NCI-H2196 (cell line): Measurements from ENCODE around the gene RBPJ.
A peak's percentile ranks its signal among the peaks of the same experiment; 100 is the strongest.
"Not testable (repeated sequence)": the region's sequence is repeated elsewhere in the genome, so short reads cannot be mapped to it uniquely, and the experiment has no call there.

Experiments used
- DNase-seq: peaks from one replicate; lab custom pipeline; 2025; ENCODE audit not compliant: unreplicated experiment; lab: John Stamatoyannopoulos, UW

RBPJ gene

GRCh38 chr4:26331380-26331950 lies 10.7 kb downstream of the RBPJ start:
- DNase-seq: no peak

GRCh38 chr4:26334366-26334765 lies 13.6 kb downstream of the RBPJ start:
- DNase-seq: no peak

GRCh38 chr4:26337612-26338011 lies 16.8 kb downstream of the RBPJ start:
- DNase-seq: no peak

GRCh38 chr4:26342328-26343037 lies 21.7 kb downstream of the RBPJ start:
- peak; percentile 14 for DNase-seq

GRCh38 chr4:26343038-26343398 lies 22.2 kb downstream of the RBPJ start:
- DNase-seq: no peak

- no peak for DNase-seq
These were observed 24.2 kb downstream of the RBPJ start for GRCh38 chr4:26344901-26345564.

DNA sequence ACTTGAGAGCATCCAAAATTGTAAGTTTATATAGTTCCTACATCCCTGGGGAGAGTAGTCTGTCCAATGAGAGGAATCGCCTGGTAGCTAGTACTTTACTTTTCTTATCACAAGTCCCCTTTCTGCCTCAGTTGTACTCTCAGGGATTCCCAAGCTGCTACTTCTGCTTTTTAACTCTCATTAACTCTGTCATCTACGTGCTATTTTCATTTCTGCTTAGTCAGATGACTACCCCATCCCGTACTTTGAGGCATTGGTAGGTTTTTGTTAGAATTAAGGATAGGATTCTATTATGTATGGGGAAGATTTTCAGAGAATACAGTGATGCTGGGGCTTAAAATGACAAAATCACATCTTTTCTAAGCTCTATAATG lies 24.7 kb downstream of the RBPJ start:
- no peak for DNase-seq

- DNase-seq: no peak
These were observed 25.4 kb downstream of the RBPJ start for GRCh38 chr4:26346203-26346620.

GRCh38 chr4:26349496-26349895 lies 28.7 kb downstream of the RBPJ start:
- DNase-seq: no peak

GRCh38 chr4:26351685-26352084 lies 30.9 kb downstream of the RBPJ start:
- DNase-seq: no peak

GRCh38 chr4:26354491-26354890 lies 33.7 kb downstream of the RBPJ start:
- no peak for DNase-seq

- no peak for DNase-seq
These were observed 34.7 kb downstream of the RBPJ start for GRCh38 chr4:26355392-26356052.

DNA sequence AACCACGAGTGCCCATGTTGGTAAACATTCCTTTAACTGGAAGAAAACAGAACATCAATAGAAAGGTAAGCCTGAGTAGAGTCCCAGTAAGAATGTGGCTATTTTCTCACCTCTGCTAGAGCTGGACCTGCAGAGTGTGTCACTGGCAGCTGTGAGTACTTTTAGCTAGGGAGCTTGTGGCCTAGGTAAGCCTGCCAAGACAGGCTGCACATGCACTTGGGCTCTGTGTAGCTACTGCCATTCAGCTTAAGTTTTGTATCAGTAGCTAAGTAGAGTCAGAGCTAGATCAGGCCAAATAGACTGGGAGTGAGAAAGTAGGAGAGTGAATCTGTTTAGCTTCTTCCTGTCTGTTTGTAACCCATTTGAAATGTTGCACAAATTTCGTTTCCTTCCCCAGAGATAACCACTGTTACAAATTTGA lies 35.3 kb downstream of the RBPJ start:
- DNase-seq: no peak

DNA sequence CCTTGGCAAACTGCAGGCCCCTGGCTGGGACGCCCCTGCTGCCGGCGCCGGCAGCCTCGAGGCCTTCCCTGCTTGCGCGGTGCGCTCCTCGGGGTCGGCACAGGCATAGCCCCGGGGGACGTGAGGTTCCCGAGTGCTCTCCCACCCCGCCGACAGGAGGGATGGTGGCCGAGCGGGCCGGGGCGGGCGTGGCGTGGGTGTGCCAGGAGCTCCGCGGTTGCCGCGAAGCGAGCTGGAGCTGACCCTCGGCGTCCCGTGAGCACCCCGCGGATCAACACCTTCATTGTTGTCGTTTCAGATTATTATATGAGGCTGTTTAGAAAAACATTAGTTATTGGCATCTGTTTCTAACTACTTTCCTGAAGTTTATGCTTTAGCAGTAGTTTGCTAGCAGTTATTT lies 38.7 kb downstream of the RBPJ start:
- not testable (repeated sequence) for DNase-seq

- no peak for DNase-seq
These were observed 39.5 kb downstream of the RBPJ start for GRCh38 chr4:26360273-26360672.

DNA sequence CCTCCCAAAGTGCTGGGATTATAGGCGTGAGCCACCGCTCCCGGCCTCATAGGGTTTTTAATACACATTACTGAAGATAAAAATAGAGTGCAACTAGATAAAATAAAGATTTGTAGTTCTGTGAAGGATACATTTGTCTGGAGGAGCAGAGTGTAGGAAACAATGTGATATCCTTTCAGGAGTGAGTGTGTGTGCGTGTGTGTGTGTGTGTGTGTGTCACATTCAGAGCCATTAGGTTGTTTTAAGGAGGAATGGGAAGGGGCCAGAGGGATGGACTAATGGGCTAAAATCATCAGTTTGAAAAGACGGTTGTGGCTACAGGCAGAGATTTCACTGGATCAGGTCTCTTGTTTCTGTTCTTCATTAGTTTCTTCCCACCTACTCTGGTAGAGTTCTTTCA lies 40.0 kb downstream of the RBPJ start:
- DNase-seq: no peak

- no peak for DNase-seq
These were observed 40.5 kb downstream of the RBPJ start for GRCh38 chr4:26361297-26361696.

DNA sequence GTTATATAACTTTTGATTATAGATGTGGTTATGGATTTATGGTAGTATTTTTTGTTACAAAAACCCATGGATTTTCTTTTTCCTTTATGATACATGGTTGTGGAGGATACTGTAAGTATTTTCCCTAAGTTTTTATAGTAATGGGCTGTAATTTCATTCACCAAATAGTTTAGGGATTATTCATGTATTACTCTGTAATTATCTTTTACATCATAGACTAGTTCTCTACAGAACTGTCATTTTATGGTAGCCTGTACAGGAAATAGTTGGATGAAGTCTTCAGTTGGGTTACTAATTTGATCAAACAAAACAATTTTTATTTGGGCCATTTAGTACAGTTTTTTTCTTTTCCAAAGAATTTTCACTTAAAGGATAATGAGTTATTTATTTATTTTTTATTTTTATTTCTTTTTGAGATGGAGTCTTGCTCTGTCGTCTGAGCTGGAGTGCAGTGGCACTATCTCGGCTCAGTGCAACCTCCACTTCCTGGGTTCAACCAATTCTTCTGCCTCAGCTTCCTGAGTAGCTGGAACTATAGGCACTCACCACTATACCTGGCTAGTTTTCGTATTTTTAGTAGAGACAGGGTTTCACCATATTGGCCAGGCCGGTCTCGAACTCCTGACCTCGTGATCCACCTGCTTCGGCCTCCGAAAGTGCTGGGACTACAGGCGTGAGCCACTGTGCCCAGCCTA lies 42.1 kb downstream of the RBPJ start:
- no peak for DNase-seq

- no peak for DNase-seq
These were observed 44.8 kb downstream of the RBPJ start for GRCh38 chr4:26365537-26366150.

- no peak for DNase-seq
These were observed 47.0 kb downstream of the RBPJ start for GRCh38 chr4:26367811-26368210.

DNA sequence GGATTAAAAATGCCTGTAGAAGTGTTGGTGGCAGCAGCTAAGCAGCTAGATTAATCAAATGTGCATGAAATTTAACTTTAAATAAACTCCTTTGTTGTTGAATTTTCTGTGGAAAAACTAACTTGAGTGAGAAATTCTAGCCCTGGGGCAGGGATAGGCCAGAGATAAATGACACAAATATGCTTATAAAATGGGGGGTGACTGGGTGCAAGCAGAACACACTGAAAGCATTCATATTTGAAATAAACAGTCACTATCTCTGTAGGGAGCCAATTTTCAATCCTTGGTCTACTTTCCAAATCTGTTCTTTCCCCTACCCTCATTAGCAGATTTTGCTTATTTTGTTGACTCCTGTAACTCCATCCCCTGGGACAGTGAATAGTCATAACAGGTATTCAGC lies 47.9 kb downstream of the RBPJ start:
- DNase-seq: no peak
